GM18868 (cell line): ENCODE results near the gene PATJ.
"Not testable (repeated sequence)": the region's sequence is repeated elsewhere in the genome, so short reads cannot be mapped to it uniquely, and the experiment has no call there.

ENCODE experiments used
- ATAC-seq: cut with Tn5 transposase; IDR thresholded peaks from one replicate; pipeline ENCODE4 v1.9.1; 2021; ENCODE audit warnings: mild to moderate bottlenecking, moderate library complexity; ENCODE audit not compliant: unreplicated experiment

The PATJ gene, protein sequence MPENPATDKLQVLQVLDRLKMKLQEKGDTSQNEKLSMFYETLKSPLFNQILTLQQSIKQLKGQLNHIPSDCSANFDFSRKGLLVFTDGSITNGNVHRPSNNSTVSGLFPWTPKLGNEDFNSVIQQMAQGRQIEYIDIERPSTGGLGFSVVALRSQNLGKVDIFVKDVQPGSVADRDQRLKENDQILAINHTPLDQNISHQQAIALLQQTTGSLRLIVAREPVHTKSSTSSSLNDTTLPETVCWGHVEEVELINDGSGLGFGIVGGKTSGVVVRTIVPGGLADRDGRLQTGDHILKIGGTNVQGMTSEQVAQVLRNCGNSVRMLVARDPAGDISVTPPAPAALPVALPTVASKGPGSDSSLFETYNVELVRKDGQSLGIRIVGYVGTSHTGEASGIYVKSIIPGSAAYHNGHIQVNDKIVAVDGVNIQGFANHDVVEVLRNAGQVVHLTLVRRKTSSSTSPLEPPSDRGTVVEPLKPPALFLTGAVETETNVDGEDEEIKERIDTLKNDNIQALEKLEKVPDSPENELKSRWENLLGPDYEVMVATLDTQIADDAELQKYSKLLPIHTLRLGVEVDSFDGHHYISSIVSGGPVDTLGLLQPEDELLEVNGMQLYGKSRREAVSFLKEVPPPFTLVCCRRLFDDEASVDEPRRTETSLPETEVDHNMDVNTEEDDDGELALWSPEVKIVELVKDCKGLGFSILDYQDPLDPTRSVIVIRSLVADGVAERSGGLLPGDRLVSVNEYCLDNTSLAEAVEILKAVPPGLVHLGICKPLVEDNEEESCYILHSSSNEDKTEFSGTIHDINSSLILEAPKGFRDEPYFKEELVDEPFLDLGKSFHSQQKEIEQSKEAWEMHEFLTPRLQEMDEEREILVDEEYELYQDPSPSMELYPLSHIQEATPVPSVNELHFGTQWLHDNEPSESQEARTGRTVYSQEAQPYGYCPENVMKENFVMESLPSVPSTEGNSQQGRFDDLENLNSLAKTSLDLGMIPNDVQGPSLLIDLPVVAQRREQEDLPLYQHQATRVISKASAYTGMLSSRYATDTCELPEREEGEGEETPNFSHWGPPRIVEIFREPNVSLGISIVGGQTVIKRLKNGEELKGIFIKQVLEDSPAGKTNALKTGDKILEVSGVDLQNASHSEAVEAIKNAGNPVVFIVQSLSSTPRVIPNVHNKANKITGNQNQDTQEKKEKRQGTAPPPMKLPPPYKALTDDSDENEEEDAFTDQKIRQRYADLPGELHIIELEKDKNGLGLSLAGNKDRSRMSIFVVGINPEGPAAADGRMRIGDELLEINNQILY (N-terminal part only)

DNA sequence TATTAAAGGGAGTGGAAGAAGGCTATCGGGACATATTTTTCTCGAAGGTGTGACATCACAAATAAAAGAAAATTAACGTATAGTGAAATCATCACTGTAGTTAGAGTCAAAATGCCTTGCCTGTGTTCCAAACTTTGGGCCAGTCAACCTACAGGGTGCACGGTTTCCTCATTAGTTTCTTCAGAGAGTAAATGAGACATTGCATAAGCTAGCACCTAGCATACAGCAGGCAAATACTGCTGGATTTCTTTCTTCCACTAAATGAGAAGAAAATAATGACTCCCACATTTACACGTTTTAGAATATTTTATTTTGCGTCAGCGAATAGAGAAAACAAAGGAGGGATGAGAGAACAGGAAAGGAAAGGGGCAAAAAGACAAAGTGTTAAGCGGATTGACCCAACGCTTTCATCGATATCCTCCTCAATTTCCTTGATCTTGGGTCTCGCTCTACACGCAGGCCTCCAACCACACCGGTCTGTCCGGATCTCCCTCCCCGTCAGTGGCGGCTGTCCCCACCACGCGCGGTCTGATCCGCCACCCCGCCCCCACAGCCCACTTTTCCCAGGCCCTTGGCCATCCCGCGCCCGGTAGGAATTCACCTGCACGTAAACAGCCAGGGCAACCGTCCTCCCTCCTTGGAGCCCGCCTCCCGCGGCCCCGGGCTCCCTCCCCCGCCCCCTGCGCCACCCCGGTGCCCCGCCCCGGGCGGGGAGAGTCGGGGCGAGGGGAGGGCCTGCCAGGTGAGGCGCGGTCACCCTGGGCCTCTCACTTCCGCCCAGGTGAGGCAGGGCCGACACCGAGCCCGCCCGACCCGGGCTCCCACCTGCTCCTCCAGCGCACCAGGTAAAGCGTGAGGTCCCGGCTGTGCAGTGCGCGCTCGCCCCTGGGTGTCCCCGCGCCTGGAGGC lies at the start of gene PATJ:
TSS of gene PATJ (plus strand) at position 770 of the 909 bp plus-strand sequence. CDS start 20,413 bp downstream, outside the sequence.
- peak; percentile 84 for ATAC-seq

DNA sequence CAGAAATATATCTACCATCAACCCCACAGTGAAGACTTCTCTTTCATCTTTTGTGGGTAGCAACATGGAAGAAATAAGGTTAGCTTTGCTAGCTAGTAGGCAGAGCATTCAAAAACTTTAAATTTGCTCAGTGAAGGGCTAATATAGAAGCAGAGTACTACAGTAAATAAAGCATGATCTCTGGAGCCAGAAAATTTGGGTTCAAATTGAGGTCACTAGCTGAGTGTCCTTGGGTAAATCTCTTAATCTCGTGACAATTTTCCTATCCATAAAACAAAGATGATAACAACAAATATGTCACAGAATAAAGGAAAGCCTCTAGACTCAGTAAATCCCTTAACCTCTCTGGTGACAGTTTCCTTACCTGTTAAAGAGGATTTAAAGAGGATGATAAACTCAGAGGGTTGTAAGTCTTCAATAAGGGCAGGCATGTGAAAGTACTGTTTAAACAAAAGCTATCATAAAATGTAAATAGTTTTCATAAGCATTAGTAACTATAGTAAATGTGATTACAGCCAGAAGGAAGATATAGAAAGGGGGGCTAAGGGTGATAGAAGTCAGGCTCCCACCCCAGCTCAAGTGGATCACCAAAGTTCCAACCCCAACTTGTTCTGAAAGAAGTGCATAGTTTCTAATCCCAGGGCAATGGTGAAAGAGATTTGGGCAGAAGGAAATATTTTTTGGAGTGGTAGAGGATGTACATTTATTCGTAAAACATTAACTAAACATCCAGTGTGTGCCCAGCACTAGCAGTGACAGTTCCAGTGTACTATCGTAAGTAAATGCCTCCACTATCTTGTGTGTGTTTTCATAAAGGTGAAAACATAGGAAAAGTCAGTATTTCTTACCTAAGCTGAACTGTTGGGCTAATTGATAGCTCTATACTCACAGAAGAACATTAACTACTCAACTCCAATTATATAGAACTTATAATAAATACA lies 42.1 kb upstream of the PATJ start:
- no peak for ATAC-seq

DNA sequence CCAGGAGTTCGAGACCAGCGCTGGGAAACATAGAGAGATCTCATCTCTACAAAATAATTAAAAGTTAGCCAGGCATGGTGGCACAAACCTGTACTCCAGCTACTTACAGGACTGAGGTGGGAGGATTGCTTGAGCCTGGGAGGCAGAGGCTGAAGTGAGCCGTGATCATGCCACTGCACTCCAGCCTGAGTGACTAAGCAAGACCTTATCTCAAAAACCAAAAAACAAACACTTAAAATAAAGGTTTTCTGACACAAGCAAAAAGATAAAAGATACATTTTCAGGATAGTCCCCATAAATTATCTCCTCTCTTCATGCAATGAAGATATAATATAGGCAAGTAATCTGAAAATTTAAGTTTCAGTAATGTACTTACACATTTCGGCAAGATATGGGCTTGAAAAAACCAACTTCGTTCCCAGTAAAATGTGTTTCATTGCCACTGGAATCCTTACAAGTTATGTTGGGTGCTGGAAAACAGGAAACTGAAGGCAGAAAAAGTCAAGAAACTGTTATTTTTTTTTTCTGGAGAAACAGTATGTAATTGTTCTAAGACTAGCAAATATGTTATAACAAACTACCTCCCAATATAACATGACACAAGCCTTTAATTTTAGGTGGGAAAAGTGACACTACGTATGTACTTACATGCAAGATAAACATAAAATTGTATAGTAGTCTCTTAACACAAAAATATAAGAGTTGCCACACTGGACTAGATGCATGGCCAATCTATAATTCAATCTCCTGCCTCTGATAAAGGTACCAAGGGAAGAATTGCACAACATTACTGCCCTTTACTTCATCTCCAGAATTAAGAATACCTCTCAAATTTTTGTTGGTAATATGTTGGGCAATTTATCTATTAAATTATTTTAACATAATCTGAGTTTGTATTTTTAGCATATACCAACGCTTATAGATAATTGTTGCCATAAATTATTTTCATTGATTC lies 33.0 kb upstream of the PATJ start:
- ATAC-seq = no peak

DNA sequence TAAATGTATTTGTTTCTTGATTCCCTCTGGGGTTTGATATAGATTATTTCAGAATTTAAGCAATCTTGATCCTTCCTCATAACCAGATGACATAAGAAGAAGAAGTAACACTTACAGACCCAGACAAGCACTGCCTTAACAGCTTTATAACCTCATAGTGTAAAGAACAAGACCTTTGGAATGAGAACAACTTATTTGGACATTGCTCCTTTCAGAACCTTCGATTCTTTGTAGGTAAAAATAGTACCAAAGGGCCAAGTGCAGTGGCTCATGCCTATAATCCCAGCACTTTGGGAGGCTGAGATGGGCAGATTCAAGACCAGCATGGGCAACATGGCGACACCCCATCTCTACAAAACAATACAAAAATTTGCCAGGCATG lies 32.4 kb upstream of the PATJ start:
- ATAC-seq = no peak

DNA sequence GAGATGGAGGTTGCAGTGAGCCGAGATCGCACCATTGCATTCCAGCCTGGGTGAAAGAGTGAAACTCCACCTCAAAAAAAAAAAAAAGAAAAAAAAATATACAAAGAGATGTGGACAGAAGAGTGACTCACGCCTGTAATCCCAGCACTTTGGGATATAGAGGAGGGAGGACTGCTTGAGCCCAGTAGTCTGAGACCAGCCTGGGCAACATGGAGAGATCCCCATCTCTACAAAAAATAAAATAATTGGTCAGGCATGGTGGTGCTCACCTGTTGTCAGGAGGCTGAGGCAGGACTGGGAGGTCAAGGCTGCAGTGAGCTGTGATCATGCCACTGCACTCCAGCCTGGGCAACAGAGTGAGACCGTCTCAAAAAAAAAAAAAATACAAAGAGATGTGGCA lies 31.0 kb upstream of the PATJ start:
- not testable (repeated sequence) for ATAC-seq

DNA sequence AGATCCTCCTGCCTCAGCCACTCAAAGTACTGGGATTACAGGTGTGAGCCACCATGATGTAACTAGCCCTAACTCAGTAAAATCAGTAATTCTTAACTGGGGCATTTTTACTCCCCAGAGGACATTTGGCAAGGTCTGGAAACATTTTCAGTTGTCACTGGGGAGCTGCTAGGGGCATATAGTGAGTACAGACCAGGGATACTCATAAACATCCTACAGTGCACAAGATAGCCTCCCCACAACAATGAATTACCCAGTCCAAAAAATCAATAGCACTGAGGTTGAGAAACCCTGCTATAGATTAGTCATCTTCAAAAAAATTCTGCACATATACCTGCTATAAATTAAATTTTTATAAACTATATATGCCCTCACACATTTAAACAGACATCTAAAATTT lies 30.3 kb upstream of the PATJ start:
- ATAC-seq = no peak

DNA sequence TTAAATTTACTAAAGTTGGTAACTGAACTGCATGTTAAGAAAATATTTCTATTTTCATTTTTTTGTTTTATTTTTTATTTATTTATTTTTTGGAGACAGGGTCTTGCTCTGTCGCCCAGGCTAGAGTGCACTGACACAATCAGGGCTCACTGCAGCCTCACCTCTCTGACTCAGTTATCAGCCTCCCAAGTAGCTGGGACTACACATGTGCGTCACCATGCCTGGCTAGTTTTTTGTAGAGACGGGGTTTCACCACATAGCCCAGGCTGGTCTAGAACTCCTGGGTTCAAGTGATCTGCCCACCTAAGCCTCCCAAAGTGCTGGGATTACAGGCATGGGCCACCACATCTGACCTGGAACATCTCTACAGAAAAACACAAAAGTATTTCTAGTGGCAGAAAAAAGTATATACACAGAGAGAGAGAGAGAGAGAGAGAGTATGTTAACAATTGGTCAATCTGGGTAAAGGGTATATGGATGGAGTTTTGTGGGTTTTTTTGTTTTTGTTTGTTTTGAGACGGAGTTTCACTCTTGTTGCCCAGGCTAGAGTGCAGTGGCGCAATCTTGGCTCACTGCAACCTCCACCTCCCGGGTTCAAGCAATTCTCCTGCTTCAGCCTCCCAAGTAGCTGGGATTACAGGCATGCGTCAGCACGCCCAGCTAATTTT lies 23.1 kb upstream of the PATJ start:
- not testable (repeated sequence) for ATAC-seq

DNA sequence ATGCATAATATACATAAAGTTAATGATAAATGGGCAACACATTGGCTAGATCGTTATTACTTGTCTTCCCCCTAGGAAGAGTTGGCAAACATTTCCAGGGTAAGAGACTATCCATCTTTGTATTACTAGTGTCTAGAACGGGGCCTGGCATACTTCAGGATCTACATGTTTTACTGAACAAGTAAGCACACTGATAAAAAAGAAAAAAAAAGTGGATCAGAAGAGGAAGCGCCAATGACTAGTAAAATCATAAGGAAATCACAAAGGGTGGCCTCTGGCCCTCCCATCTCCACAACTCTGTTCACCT lies 17.8 kb upstream of the PATJ start:
- no peak for ATAC-seq

DNA sequence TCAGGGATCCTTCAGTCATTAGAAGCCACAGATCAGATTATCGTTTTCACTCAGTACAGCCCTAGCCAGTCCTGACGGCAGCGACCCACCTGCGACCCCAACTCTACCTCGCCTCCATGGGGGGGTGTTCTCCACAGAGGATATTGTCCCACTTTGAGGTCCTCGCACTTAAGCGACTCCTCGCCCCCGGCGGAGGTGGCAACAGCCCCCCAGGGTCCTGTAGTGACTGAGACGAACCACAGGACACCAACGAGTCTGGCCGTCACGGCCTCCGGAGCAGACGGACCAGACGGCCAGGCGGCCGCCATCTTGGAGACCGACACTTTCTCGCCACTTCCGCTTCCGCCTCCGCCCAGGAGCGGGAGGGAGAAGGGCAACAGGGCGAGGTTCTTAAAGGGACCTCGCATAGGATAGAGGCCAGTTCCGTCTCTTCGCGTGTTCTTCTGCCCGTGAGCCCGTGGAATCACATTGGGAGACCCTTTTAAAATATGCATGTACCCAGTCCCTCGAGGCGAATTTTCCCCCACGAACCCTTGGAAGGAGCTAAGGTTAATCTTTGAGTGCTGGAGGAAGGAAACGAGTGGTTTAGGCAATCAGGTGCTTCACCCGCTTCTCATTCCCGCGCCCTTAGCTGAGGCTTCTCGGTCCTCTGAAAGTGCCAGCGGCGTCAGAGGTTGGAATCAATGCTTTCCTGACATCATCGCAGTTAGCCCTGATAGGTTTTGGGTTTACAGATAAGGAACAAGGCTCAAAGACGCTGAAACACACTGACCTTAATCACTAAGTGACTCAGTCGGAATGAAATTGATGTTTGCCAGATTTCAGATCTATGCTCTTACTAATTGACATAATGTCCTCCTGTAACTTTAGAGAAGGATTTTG lies 17.2 kb upstream of the PATJ start, which contains the start of gene TM2D1:
TSS of gene TM2D1 (minus strand) at position 329 of the 882 bp plus-strand sequence. CDS start at position 308, 21 bp downstream.
- peak; percentile 100 for ATAC-seq

DNA sequence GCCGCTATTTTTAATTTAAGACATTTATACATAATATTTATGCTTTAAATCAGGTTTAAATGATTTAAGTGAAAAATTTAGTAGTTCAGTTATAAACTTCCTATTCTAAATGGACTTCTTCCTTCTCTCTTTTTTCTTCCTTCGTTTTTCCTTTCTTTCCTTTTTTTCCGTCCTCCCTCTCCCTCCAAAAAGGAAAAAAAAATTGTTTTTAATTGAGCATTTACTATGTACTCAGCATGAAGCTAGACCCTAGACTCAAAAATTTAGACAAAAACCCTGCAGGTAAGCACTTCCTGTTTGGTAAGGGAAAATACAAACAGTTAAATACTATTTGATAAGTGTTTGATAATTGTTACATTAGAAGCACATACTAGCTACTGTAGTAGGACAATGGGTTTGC lies 14.7 kb upstream of the PATJ start:
- no peak for ATAC-seq

DNA sequence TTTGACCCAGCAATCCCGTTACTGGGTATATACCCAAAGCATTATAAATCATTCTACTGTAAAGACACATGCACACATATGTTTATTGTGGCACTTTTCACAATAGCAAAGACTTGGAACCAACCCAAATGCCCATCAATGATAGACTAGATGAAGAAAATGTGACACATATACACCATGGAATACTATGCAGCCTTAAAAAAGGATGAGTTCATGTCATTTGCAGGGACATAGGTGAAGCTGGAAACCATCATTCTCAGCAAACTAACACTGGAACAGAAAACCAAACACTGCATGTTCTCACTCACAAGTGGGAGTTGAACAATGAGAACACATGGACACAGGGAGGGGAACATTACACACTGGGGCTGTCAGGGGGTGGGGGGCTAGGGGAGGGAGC lies 11.6 kb upstream of the PATJ start:
- not testable (repeated sequence) for ATAC-seq

DNA sequence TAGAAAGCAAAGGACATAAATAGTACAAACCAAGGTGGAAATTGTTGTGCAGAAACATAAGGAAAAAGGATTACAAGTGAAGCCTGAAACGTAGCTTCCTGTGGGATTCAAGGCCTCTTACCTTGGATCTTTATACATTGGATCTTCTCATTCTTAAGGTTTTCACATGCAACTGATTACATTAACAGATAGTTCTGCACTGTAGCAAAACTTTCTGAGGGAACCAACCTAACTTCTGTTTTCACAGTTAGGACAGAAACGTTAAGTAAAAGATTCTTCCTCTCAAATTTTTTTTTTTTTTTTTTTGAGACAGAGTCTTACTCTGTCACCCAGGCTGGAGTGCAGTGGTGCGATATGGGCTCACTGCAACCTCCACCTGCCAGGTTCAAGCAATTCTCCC lies 9.6 kb upstream of the PATJ start:
- no peak for ATAC-seq

DNA sequence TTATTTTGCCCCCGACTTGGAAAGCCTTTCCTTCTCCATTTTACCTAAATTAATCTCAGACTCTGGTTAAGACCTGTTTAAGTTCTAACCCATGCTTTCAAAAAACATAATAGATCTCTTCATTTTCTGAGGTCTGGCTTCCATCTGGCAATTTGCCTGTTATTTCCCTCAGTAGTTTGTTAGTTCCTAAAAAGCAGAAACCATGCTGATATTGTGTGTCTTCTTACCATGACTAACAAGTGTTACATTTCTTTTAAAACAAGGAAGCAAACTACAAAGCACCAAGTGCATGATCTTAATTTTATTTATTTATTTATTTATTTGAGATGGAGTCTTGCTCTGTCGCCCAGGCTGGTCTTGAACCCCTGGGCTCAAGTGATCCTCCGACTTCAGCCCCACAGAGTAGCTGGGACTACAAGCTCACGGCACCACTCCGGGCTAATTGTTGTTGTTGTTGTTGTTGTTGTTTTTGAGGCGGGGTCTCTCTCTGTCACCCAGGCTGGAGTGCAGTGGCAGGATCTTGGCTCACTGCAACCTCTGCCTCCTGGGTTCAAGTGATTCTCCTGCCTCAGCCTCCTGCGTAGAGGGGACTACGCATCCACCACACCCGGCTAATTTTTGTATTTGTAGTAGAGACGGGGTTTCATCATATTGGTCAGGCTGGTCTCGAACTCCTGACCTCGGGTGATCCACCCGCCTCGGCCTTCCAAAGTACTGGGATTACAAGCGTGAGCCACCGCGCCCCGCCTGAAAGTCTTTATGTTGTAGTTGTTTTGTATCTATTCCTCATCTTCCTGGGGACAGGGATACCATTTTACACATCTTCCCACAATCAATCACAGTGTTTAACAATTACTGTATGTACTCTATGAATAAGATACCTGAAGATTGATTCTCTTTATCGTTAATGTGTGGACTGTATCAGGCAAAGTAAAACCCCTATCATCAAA lies 1.3 kb upstream of the PATJ start:
- no peak for ATAC-seq

DNA sequence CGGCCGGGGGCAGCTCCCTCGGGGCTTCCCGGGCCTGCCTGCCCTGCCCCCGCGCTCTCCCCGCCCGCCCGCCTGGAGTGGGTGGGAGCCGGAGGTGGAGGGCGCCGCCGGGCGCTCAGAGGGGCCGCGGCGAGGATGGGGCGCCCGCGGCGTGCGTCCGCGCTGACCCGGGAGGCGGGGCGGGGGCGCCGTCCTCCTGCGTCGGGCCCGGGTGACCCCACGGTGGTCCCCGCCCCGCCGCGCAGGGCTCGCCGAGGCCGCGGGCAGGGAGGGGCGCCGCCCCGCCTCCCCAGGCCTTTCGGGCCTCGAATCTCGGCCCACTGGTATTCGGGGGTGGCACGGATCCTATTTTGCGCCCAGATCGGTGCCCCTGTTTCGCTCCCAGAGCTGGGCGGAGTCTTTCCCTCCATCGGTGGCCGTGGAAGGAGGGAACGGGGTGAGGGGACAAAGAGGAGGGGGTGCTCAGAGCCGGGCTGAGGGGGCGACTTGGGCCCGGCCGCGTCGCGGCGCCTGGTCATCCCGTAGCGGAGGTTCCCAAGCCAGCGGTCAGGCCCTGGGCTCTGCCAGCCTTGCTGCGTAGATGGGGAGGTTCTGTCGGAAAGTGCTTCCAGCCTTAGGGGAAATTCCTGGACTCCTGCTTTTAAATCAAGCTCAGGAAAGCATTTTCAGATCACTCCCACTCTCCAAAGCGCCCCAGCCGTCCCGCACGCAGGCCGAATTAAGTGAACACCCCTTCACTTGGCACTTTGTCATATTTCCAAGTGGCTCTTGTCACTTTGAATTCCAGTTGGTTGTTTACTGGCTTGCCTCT lies 545 bp downstream of the PATJ start:
- peak; percentile 59 for ATAC-seq

DNA sequence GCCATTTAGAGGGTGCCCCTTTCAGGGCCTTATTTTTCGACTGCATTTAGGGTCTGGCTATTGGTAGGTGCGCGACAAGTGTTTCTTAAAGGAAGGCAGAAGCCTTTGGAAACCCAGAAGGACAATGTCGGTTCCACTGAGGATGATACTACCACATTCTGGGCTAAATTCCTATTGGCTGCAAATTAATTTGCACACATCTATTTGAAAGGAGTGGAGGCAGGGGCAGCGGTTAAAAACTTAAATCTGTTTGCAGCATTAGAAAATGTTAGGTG lies 1.1 kb downstream of the PATJ start:
- ATAC-seq = no peak
